Activated naive CD8-positive, alpha-beta T cell treated with anti-CD3 and anti-CD28 coated beads for 36 hours (primary cell): ENCODE measurements around the gene CORO2B. TPM values are rescaled to one million over a fixed set of nuclear protein-coding genes. Genes with fewer than 3 reads are reported as not detected.

ENCODE experiments used
- DNase-seq: peaks from one replicate; pipeline ENCODE4 v3.0.0; 2021
- H3K27ac Mint-ChIP-seq: one replicate; pipeline ENCODE4 v1.8.0; 2022; ENCODE audit warnings: mild to moderate bottlenecking, moderate library complexity, mixed read lengths
- H3K27me3 Mint-ChIP-seq: one replicate; pipeline ENCODE4 v1.8.0; 2022; ENCODE audit warnings: mild to moderate bottlenecking, mixed read lengths
- H3K36me3 Mint-ChIP-seq: one replicate; pipeline ENCODE4 v1.8.0; 2021; ENCODE audit warnings: mild to moderate bottlenecking, mixed read lengths
- H3K4me1 Mint-ChIP-seq: one replicate; pipeline ENCODE4 v1.8.0; 2021; ENCODE audit warnings: mixed read lengths
- H3K4me3 Mint-ChIP-seq: one replicate; pipeline ENCODE4 v1.8.0; 2022; ENCODE audit warnings: mild to moderate bottlenecking, moderate library complexity, mixed read lengths
- H3K9me3 Mint-ChIP-seq: one replicate; pipeline ENCODE4 v1.8.0; 2022; ENCODE audit warnings: mixed read lengths
- total RNA-seq, 2 experiments: library from RNA; stranded (reverse); gene quantifications; one replicate each; pipeline ENCODE4 v1.2.3, GENCODE V29; 2021

Gene CORO2B
- total RNA-seq, 2 experiments from 2014 or later, result not detected

GRCh38 chr15:68589053-68589452, 10.3 kb downstream of the CORO2B start:
- no peak overlapping the region for H3K4me3 Mint-ChIP-seq
- no peaks in the 10 kb centered on the region for H3K36me3 Mint-ChIP-seq
- H3K27me3 Mint-ChIP-seq, result peaks cover 4% of the 10 kb centered on the region
- peaks cover 24% of the 10 kb centered on the region for H3K4me1 Mint-ChIP-seq
- H3K27ac Mint-ChIP-seq, result no peak overlapping the region
- no peak for DNase-seq
- H3K9me3 Mint-ChIP-seq, result no peaks in the 10 kb centered on the region

GRCh38 chr15:68589783-68590710, 11.3 kb downstream of the CORO2B start:
- Mint-ChIP-seq H3K4me1 (peaks cover 24% of the 10 kb centered on the region), H3K9me3 (no peaks in the 10 kb centered on the region), H3K27me3 (peaks cover 4% of the 10 kb centered on the region), H3K36me3 (no peaks in the 10 kb centered on the region), H3K27ac (no peak overlapping the region), H3K4me3 (no peak overlapping the region)
- DNase-seq, result no peak

- H3K9me3 Mint-ChIP-seq, result no peaks in the 10 kb centered on the region
- peaks cover 24% of the 10 kb centered on the region for H3K4me1 Mint-ChIP-seq
- peaks cover 4% of the 10 kb centered on the region for H3K27me3 Mint-ChIP-seq
- no peak for DNase-seq
- H3K36me3 Mint-ChIP-seq, result no peaks in the 10 kb centered on the region
- H3K27ac Mint-ChIP-seq, result no peak overlapping the region
- H3K4me3 Mint-ChIP-seq, result no peak overlapping the region
Measured at GRCh38 chr15:68590721-68591389, 12.1 kb downstream of the CORO2B start.

GRCh38 chr15:68592054-68592453, 13.3 kb downstream of the CORO2B start:
- Mint-ChIP-seq H3K36me3 (no peaks in the 10 kb centered on the region), H3K4me1 (peaks cover 18% of the 10 kb centered on the region), H3K27me3 (peaks cover 4% of the 10 kb centered on the region), H3K9me3 (no peaks in the 10 kb centered on the region), H3K4me3 (no peak overlapping the region), H3K27ac (no peak overlapping the region)
- DNase-seq, result no peak

- Mint-ChIP-seq H3K4me1 (peaks cover 16% of the 10 kb centered on the region), H3K27me3 (peaks cover 4% of the 10 kb centered on the region), H3K9me3 (no peaks in the 10 kb centered on the region), H3K4me3 (no peak overlapping the region), H3K27ac (no peak overlapping the region), H3K36me3 (no peaks in the 10 kb centered on the region)
- no peak for DNase-seq
Measured at GRCh38 chr15:68592544-68592943, 13.8 kb downstream of the CORO2B start.

GRCh38 chr15:68593341-68593740, 14.5 kb downstream of the CORO2B start:
- Mint-ChIP-seq H3K4me1 (peaks cover 9% of the 10 kb centered on the region), H3K27ac (no peak overlapping the region), H3K27me3 (peaks cover 4% of the 10 kb centered on the region), H3K4me3 (no peak overlapping the region), H3K9me3 (no peaks in the 10 kb centered on the region), H3K36me3 (no peaks in the 10 kb centered on the region)
- no peak for DNase-seq

GRCh38 chr15:68593828-68594532, 15.2 kb downstream of the CORO2B start:
- no peak overlapping the region for H3K27ac Mint-ChIP-seq
- peaks cover 4% of the 10 kb centered on the region for H3K27me3 Mint-ChIP-seq
- DNase-seq, result no peak
- no peaks in the 10 kb centered on the region for H3K9me3 Mint-ChIP-seq
- no peak overlapping the region for H3K4me3 Mint-ChIP-seq
- H3K36me3 Mint-ChIP-seq, result no peaks in the 10 kb centered on the region
- H3K4me1 Mint-ChIP-seq, result peaks cover 2% of the 10 kb centered on the region

- no peaks in the 10 kb centered on the region for H3K4me1 Mint-ChIP-seq
- H3K9me3 Mint-ChIP-seq, result no peaks in the 10 kb centered on the region
- H3K36me3 Mint-ChIP-seq, result no peaks in the 10 kb centered on the region
- H3K27ac Mint-ChIP-seq, result no peak overlapping the region
- H3K4me3 Mint-ChIP-seq, result no peak overlapping the region
- DNase-seq, result no peak
- H3K27me3 Mint-ChIP-seq, result peaks cover 4% of the 10 kb centered on the region
Measured at GRCh38 chr15:68594533-68595259, 15.9 kb downstream of the CORO2B start.

- no peaks in the 10 kb centered on the region for H3K9me3 Mint-ChIP-seq
- no peak overlapping the region for H3K4me3 Mint-ChIP-seq
- no peaks in the 10 kb centered on the region for H3K4me1 Mint-ChIP-seq
- H3K27me3 Mint-ChIP-seq, result peaks cover 4% of the 10 kb centered on the region
- H3K36me3 Mint-ChIP-seq, result no peaks in the 10 kb centered on the region
- DNase-seq, result no peak
- no peak overlapping the region for H3K27ac Mint-ChIP-seq
Measured at GRCh38 chr15:68595260-68595564, 16.4 kb downstream of the CORO2B start.

GRCh38 chr15:68595761-68596160, 17.0 kb downstream of the CORO2B start:
- Mint-ChIP-seq H3K9me3 (no peaks in the 10 kb centered on the region), H3K27me3 (peaks cover 4% of the 10 kb centered on the region), H3K36me3 (no peaks in the 10 kb centered on the region), H3K4me1 (no peaks in the 10 kb centered on the region), H3K27ac (no peak overlapping the region), H3K4me3 (no peak overlapping the region)
- no peak for DNase-seq

- peaks cover 4% of the 10 kb centered on the region for H3K27me3 Mint-ChIP-seq
- H3K4me1 Mint-ChIP-seq, result no peaks in the 10 kb centered on the region
- no peak for DNase-seq
- no peak overlapping the region for H3K4me3 Mint-ChIP-seq
- H3K9me3 Mint-ChIP-seq, result no peaks in the 10 kb centered on the region
- no peaks in the 10 kb centered on the region for H3K36me3 Mint-ChIP-seq
- no peak overlapping the region for H3K27ac Mint-ChIP-seq
Measured at GRCh38 chr15:68596691-68597090, 17.9 kb downstream of the CORO2B start.

- Mint-ChIP-seq H3K4me1 (no peaks in the 10 kb centered on the region), H3K9me3 (no peaks in the 10 kb centered on the region), H3K4me3 (no peak overlapping the region), H3K27me3 (no peaks in the 10 kb centered on the region), H3K36me3 (no peaks in the 10 kb centered on the region), H3K27ac (no peak overlapping the region)
- no peak for DNase-seq
Measured at GRCh38 chr15:68597581-68597980, 18.8 kb downstream of the CORO2B start.

- H3K4me1 Mint-ChIP-seq, result no peaks in the 10 kb centered on the region
- no peaks in the 10 kb centered on the region for H3K9me3 Mint-ChIP-seq
- no peaks in the 10 kb centered on the region for H3K27me3 Mint-ChIP-seq
- H3K27ac Mint-ChIP-seq, result no peak overlapping the region
- no peak for DNase-seq
- no peak overlapping the region for H3K4me3 Mint-ChIP-seq
- no peaks in the 10 kb centered on the region for H3K36me3 Mint-ChIP-seq
Measured at GRCh38 chr15:68598171-68599152, 19.7 kb downstream of the CORO2B start.

- H3K36me3 Mint-ChIP-seq, result no peaks in the 10 kb centered on the region
- no peak for DNase-seq
- H3K4me3 Mint-ChIP-seq, result no peak overlapping the region
- no peaks in the 10 kb centered on the region for H3K4me1 Mint-ChIP-seq
- H3K27me3 Mint-ChIP-seq, result no peaks in the 10 kb centered on the region
- H3K9me3 Mint-ChIP-seq, result no peaks in the 10 kb centered on the region
- H3K27ac Mint-ChIP-seq, result no peak overlapping the region
Measured at GRCh38 chr15:68599153-68599545, 20.4 kb downstream of the CORO2B start.
